ENCODE results near the gene ATP9B. TPM values are rescaled to one million over a fixed set of nuclear protein-coding genes. Genes with fewer than 3 reads are reported as not detected.

ATP9B gene
- total and polyA plus RNA-seq, 4 donors, result 7.1 to 31.4 (median 15.5) TPM

- TF ChIP-seq JUND (IDR thresholded peaks at IDR 0.05), result no peak
- TF ChIP-seq MAX (IDR thresholded peaks at IDR 0.05), result no peak
- TF ChIP-seq CTCF (IDR thresholded peaks at IDR 0.05; ENCODE audit: low read depth, low read length, missing input control), result no peak
- no peak for TF ChIP-seq FOXA1 (IDR thresholded peaks at IDR 0.05)
- no peak for TF ChIP-seq HNF4G (IDR thresholded peaks at IDR 0.05)
- TF ChIP-seq HNF4A (conservative IDR thresholded peaks at IDR 0.05), result no peak
- TF ChIP-seq ATF3 (IDR thresholded peaks at IDR 0.05), result no peak
- no peak for TF ChIP-seq FOXA2 (IDR thresholded peaks at IDR 0.05)
- TF ChIP-seq TAF1 (conservative IDR thresholded peaks at IDR 0.05), result no peak
- TF ChIP-seq REST (IDR thresholded peaks at IDR 0.05), result no peak
- no peak for TF ChIP-seq EGR1 (IDR thresholded peaks at IDR 0.05; ENCODE audit: low read depth in 2 of 2)
- TF ChIP-seq GABPA (IDR thresholded peaks at IDR 0.05 in 1 of 2, conservative IDR thresholded peaks at IDR 0.05 in 1 of 2), result no peak
- TF ChIP-seq RXRA (IDR thresholded peaks at IDR 0.05), result no peak
- TF ChIP-seq RAD21 (IDR thresholded peaks at IDR 0.05), result no peak
- TF ChIP-seq SP1 (IDR thresholded peaks at IDR 0.05), result no peak
- 95% methylated on average over 8 of the region's 8 CpGs for WGBS
- H3K9me3 ChIP-seq (ENCODE audit: control insufficient read depth in 4 of 4, low read length in 3 of 4), result no peaks in the 10 kb centered on the region
- H3K9ac ChIP-seq (ENCODE audit: low read depth in 1 of 2, low read length in 2 of 2), result no peak overlapping the region
- no peaks in the 10 kb centered on the region for H3K27me3 ChIP-seq (ENCODE audit: control insufficient read depth in 4 of 4, insufficient read depth in 4 of 4, low read length in 3 of 4)
- no peak overlapping the region for H3K4me3 ChIP-seq (ENCODE audit: low read depth in 1 of 3, low read length in 3 of 3)
- H3K27ac ChIP-seq (ENCODE audit: low read depth in 1 of 2, low read length in 2 of 2), result no peak overlapping the region
- H3K36me3 ChIP-seq (ENCODE audit: control insufficient read depth in 4 of 4, insufficient read depth in 3 of 4, low read depth in 1 of 4, low read length in 3 of 4), result peaks cover 0 to 16% (median 8%) of the 10 kb centered on the region in 4 donors
- no peaks in the 10 kb centered on the region for H3K4me1 ChIP-seq (ENCODE audit: control insufficient read depth in 4 of 4, insufficient read depth in 4 of 4, low read length in 3 of 4)
- DNase-seq (ENCODE audit: low spot score), result no peak
Observed at GRCh38 chr18:79274823-79275222, 205.6 kb downstream of the ATP9B start.

- no peaks in the 10 kb centered on the region for H3K4me1 ChIP-seq (ENCODE audit: control insufficient read depth in 4 of 4, insufficient read depth in 4 of 4, low read length in 3 of 4)
- TF ChIP-seq CTCF (IDR thresholded peaks at IDR 0.05; ENCODE audit: low read depth, low read length, missing input control) (no peak), JUND (IDR thresholded peaks at IDR 0.05) (no peak), HNF4G (IDR thresholded peaks at IDR 0.05) (no peak)
- H3K27ac ChIP-seq (ENCODE audit: low read depth in 1 of 2, low read length in 2 of 2), result no peak overlapping the region
- H3K27me3 ChIP-seq (ENCODE audit: control insufficient read depth in 4 of 4, insufficient read depth in 4 of 4, low read length in 3 of 4), result no peaks in the 10 kb centered on the region
- whole genome bisulfite sequencing, result 91% methylated on average over 7 of the region's 7 CpGs
- no peak for DNase-seq (ENCODE audit: low spot score)
- H3K9me3 ChIP-seq (ENCODE audit: control insufficient read depth in 4 of 4, low read length in 3 of 4), result no peaks in the 10 kb centered on the region
- peaks cover 0 to 15% (median 8%) of the 10 kb centered on the region in 4 donors for H3K36me3 ChIP-seq (ENCODE audit: control insufficient read depth in 4 of 4, insufficient read depth in 3 of 4, low read depth in 1 of 4, low read length in 3 of 4)
- H3K4me3 ChIP-seq (ENCODE audit: low read depth in 1 of 3, low read length in 3 of 3), result no peak overlapping the region
- H3K9ac ChIP-seq (ENCODE audit: low read depth in 1 of 2, low read length in 2 of 2), result no peak overlapping the region
Observed at GRCh38 chr18:79275461-79275860, 206.3 kb downstream of the ATP9B start.

Data from liver (tissue), 9 donors.